OCI-LY7 (cell line): ENCODE measurements around the gene S100A2. TPM values are rescaled to one million over a fixed set of nuclear protein-coding genes. Genes with fewer than 3 reads are reported as not detected.

Source experiments
- BruUV-seq: library from RNA; stranded (reverse); fragments of 400-500 nt; replicated peaks from 2 replicates; lab custom pipeline; 2021; lab: Mats Ljungman, UMichigan
- CTCF ChIA-PET: fragments of 300-600 bp; sonication (Branson Sonifier 250); formaldehyde crosslinking; loops from one replicate; lab custom pipeline; 2022; ENCODE audit warnings: antibody characterized with exemption; ENCODE audit not compliant: unreplicated experiment; lab: Charles Lee
- POLR2A ChIA-PET: fragments of 300-600 bp; sonication (Branson Sonifier 250); formaldehyde crosslinking; loops from one replicate; lab custom pipeline; 2022; ENCODE audit warnings: antibody characterized with exemption; lab: Charles Lee
- DNase-seq: peaks from one replicate; pipeline ENCODE4 v3.0.0-alpha.2; 2015; ENCODE audit warnings: low spot score
- H2AFZ ChIP-seq: fragments of 200-600 bp; sonication (generic), shearing (Covaris generic); 2 replicates; pipeline ENCODE4 v1.6.1; 2014; ENCODE audit warnings: mild to moderate bottlenecking, antibody characterized with exemption, low read length, moderate library complexity
- H3K27ac ChIP-seq: fragments of 200-600 bp; sonication (generic); 2 replicates; pipeline ENCODE4 v1.5.1; 2014; ENCODE audit warnings: mixed run types, low read depth, mild to moderate bottlenecking, moderate library complexity, low read length, inconsistent platforms; ENCODE audit not compliant: poor library complexity, severe bottlenecking
- H3K36me3 ChIP-seq: fragments of 200-600 bp; sonication (generic); 2 replicates; pipeline ENCODE4 v1.6.1; 2014; ENCODE audit warnings: mild to moderate bottlenecking, antibody characterized with exemption, low read length, moderate library complexity, mixed read lengths; ENCODE audit not compliant: insufficient read depth
- H3K4me1 ChIP-seq: fragments of 200-600 bp; sonication (generic); 2 replicates; pipeline ENCODE4 v1.5.1; 2014; ENCODE audit warnings: mild to moderate bottlenecking, low read length; ENCODE audit not compliant: insufficient read depth, poor library complexity, severe bottlenecking
- H3K4me2 ChIP-seq: fragments of 200-600 bp; sonication (generic); 2 replicates; pipeline ENCODE4 v1.6.1; 2014; ENCODE audit warnings: mild to moderate bottlenecking, low read length
- H3K4me3 ChIP-seq: fragments of 200-600 bp; sonication (generic); 2 replicates; pipeline ENCODE4 v1.5.1; 2014; ENCODE audit warnings: mild to moderate bottlenecking, low read depth, low read length; ENCODE audit not compliant: poor library complexity, severe bottlenecking
- H3K79me2 ChIP-seq: fragments of 200-600 bp; sonication (generic); 2 replicates; pipeline ENCODE4 v1.6.1; 2016; ENCODE audit warnings: low read depth, mild to moderate bottlenecking, low read length, moderate library complexity, mixed read lengths; ENCODE audit not compliant: insufficient read depth
- H3K9me2 ChIP-seq: fragments of 200-600 bp; sonication (generic); 2 replicates; pipeline ENCODE4 v1.6.1; 2016; ENCODE audit warnings: mild to moderate bottlenecking, low read length, mixed read lengths; ENCODE audit not compliant: insufficient read depth
- H3K9me3 ChIP-seq: fragments of 200-600 bp; sonication (generic); 2 replicates; pipeline ENCODE4 v1.6.1; 2014; ENCODE audit warnings: mild to moderate bottlenecking, mixed run types, low read length, mixed read lengths
- H4K20me1 ChIP-seq: fragments of 200-600 bp; sonication (generic); 2 replicates; pipeline ENCODE4 v1.6.1; 2014; ENCODE audit warnings: mild to moderate bottlenecking, antibody characterized with exemption, low read length, moderate library complexity, mixed read lengths; ENCODE audit not compliant: insufficient read depth
- CTCF ChIP-seq: fragments of 200-600 bp; sonication (generic); conservative IDR thresholded peaks from 2 replicates; pipeline ENCODE4 v1.5.1; 2014; ENCODE audit warnings: mild to moderate bottlenecking, antibody characterized with exemption, low read length, moderate library complexity, mixed read lengths
- EZH2phosphoT487 ChIP-seq: fragments of 200-600 bp; sonication (generic); IDR thresholded peaks from 2 replicates; pipeline ENCODE4 v1.6.1; 2018; ENCODE audit warnings: low read depth, borderline replicate concordance, mild to moderate bottlenecking, mixed run types, antibody characterized with exemption, low read length, moderate library complexity, mixed read lengths
- intact Hi-C: fragments of 100-400 bp; cut with micrococcal nuclease; formaldehyde crosslinking; loops from one replicate; pipeline ENCODE4 v1.10.0; 2022; ENCODE audit not compliant: unreplicated experiment
- total RNA-seq, 2 experiments: library from RNA; depleted of rRNA in 1 of 2; stranded (reverse); fragments of >200 nt in 1 of 2; shearing (Covaris generic) in 1 of 2; gene quantifications; 2 replicates each; pipeline ENCODE4 v1.2.3, GENCODE V29; 2014 to 2022

The S100A2 gene
- total RNA-seq, 2 experiments from 2014 or later = 1.4 TPM; not detected in 1

DNA sequence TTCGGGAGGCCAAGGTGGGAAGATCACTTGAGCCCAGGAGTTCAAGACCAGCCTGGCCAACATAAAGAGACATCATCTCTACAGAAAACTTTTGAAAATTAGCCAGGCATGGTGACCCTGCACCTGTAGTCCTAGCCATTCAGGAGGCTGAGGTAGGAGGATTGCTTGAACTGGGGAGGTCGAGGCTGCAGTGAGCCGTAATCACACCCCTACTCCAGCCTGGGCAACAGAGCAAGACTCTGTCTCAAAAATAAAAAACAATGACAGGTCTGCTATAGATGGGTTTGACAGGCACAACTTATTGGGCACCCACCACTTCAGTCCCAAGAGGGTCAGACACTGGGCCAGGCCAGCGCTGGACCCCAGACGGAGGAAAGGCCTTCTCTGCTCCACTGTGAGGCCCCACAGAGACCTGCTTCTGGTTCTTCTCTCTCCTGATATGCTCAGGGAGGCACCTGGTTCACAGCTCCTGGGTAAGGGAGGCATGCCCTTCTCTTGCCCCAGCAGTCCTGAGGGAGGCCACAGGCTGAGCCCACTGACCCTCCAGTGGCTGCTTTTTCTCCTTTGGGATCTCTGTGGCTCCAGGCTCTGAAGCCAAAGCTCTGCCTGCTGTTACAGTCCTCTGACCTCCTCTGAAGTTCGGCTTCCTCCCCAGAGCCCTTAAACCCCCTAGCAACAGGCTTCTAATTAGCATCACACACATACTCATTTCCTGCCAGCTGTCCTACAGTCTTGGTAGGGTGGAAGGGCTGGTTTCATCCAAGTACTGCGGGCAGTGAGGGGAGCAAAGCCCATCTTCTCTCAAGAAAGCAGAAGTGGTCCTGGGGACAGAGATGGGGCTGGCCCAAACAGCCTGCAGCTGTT, 32.9 kb upstream of the S100A2 start:
- H3K4me2 ChIP-seq = peak overlapping the region; percentile 86
- H3K9me2 ChIP-seq = no peaks in the 10 kb centered on the region
- H4K20me1 ChIP-seq = no peaks in the 10 kb centered on the region
- DNase-seq = peak; percentile 98
- TF ChIP-seq EZH2phosphoT487 = no peak
- intact Hi-C loops = loop anchor here (2.0 kb wide), 2 partner anchors 36 to 60 kb away; partner anchors contain the start of genes CHTOP and SNAPIN
- H3K4me3 ChIP-seq = peak overlapping the region; percentile 56
- no peaks in the 10 kb centered on the region for H3K79me2 ChIP-seq
- TSS peak; percentile 99 for BruUV-seq
- peak overlapping the region; percentile 92 for H3K27ac ChIP-seq
- H2AFZ ChIP-seq = peak overlapping the region; percentile 65; the same call in 1 of the 2 replicates
- ChIA-PET POLR2A (interaction anchor here (0.9 to 1.6 kb wide), 8 partner anchors 13 to 150 kb away, joined by 3 to 8 read pairs (median 4); partner anchors contain the start of gene CHTOP), CTCF (interaction anchor here (0.5 to 1.1 kb wide), 3 partner anchors 34 to 129 kb away, joined by 3 read pairs; partner anchors contain the start of gene INTS3)
- no peaks in the 10 kb centered on the region for H3K36me3 ChIP-seq
- H3K4me1 ChIP-seq = peaks cover 29% of the 10 kb centered on the region
- no peaks in the 10 kb centered on the region for H3K9me3 ChIP-seq

- no peak for DNase-seq
- H3K27ac ChIP-seq = no peak overlapping the region
- ChIA-PET POLR2A (interaction anchor here (0.5 kb wide), 1 partner anchor 287 kb away, joined by 3 read pairs; no protein-coding TSS in a partner anchor), CTCF (no interaction called here)
- no peaks in the 10 kb centered on the region for H3K79me2 ChIP-seq
- H3K4me1 ChIP-seq = peaks cover 29% of the 10 kb centered on the region
- BruUV-seq = no TSS peak
- intact Hi-C loops = no loop called here
- peak overlapping the region; percentile 86; the same call in 1 of the 2 replicates for H3K4me2 ChIP-seq
- no peaks in the 10 kb centered on the region for H4K20me1 ChIP-seq
- no peaks in the 10 kb centered on the region for H3K9me2 ChIP-seq
- H2AFZ ChIP-seq = no peak overlapping the region
- TF ChIP-seq EZH2phosphoT487 (no peak), CTCF (no peak)
- no peak overlapping the region for H3K4me3 ChIP-seq
- no peaks in the 10 kb centered on the region for H3K36me3 ChIP-seq
- H3K9me3 ChIP-seq = no peaks in the 10 kb centered on the region
These were observed 31.6 kb upstream of the S100A2 start for GRCh38 chr1:153597206-153597605.

DNA sequence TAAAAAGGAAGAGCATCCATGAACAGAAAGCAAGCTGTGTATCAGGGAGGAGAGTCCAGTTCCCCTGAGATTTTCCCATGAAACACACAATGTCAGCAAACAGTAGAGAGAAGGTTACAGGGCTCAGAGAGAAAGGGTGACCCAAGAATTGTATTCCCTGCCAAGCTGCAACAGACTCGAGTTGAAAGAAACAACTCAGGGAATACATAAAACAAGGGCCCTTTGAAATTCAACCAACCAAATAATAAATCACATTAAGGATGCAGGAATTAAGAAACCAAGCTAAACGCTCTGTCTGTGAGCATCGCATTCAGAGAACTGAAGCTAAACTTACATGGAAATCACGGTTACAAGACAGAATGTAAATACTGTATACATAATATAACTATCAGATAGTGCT, 27.1 kb upstream of the S100A2 start:
- no peak for DNase-seq
- no TSS peak for BruUV-seq
- H3K4me3 ChIP-seq = no peak overlapping the region
- ChIA-PET POLR2A (interaction anchor here (0.5 to 1.4 kb wide), 2 partner anchors 15 to 35 kb away, joined by 3 to 6 read pairs; no protein-coding TSS in a partner anchor), CTCF (no interaction called here)
- no peaks in the 10 kb centered on the region for H3K79me2 ChIP-seq
- H4K20me1 ChIP-seq = no peaks in the 10 kb centered on the region
- H3K36me3 ChIP-seq = no peaks in the 10 kb centered on the region
- peak overlapping the region; percentile 81 for H2AFZ ChIP-seq
- H3K27ac ChIP-seq = no peak overlapping the region
- H3K9me3 ChIP-seq = no peaks in the 10 kb centered on the region
- H3K9me2 ChIP-seq = no peaks in the 10 kb centered on the region
- intact Hi-C loops = no loop called here
- H3K4me2 ChIP-seq = no peak overlapping the region
- peaks cover 7% of the 10 kb centered on the region for H3K4me1 ChIP-seq
- TF ChIP-seq CTCF (no peak), EZH2phosphoT487 (no peak)
